Natural killer cell (primary cell): ENCODE measurements around the gene ZSCAN4. TPM values are rescaled to one million over a fixed set of nuclear protein-coding genes. Genes with fewer than 3 reads are reported as not detected.

ENCODE experiments used
- ATAC-seq, 3 donors: fragments of 150-1000 bp in 2 of 3; fragments of 200-7000 bp in 1 of 3; cut with Tn5 transposase; 1 replicate in 1 of 3; 2 replicates in 2 of 3; pipeline ENCODE4 v1.10.0; 2021; ENCODE audit warnings: mild to moderate bottlenecking in 2 of 3, moderate library complexity in 2 of 3
- DNase-seq, 2 donors: peaks; one replicate each; pipeline versions ENCODE4 v3.0.0 to v3.0.0-alpha.2; 2013 to 2021; ENCODE audit warnings: mixed read lengths in 1 of 2
- H3K27ac ChIP-seq: one replicate; pipeline ENCODE4 v1.5.1; 2013; ENCODE audit warnings: mild to moderate bottlenecking, low read length
- H3K27me3 ChIP-seq: one replicate; pipeline ENCODE4 v1.6.1; 2013; ENCODE audit warnings: low read length; ENCODE audit not compliant: control insufficient read depth, insufficient read depth
- H3K36me3 ChIP-seq: one replicate; pipeline ENCODE4 v1.6.1; 2013; ENCODE audit warnings: low read length; ENCODE audit not compliant: control insufficient read depth, insufficient read depth
- H3K4me1 ChIP-seq: one replicate; pipeline ENCODE4 v1.6.1; 2013; ENCODE audit warnings: low read length; ENCODE audit not compliant: control insufficient read depth, insufficient read depth
- H3K4me3 ChIP-seq: one replicate; pipeline ENCODE4 v1.5.1; 2013; ENCODE audit warnings: low read length
- H3K9me3 ChIP-seq: one replicate; pipeline ENCODE4 v1.6.1; 2013; ENCODE audit warnings: low read length; ENCODE audit not compliant: control insufficient read depth, insufficient read depth
- H3K27ac Mint-ChIP-seq, 2 donors: one replicate each; pipeline ENCODE4 v1.8.0; 2022; ENCODE audit warnings: mild to moderate bottlenecking in 2 of 2, mixed read lengths in 2 of 2, moderate library complexity in 1 of 2
- H3K27me3 Mint-ChIP-seq, 2 donors: one replicate each; pipeline ENCODE4 v1.8.0; 2022; ENCODE audit warnings: low read depth in 2 of 2, mixed read lengths in 2 of 2
- H3K36me3 Mint-ChIP-seq: one replicate; pipeline ENCODE4 v1.8.0; 2022; ENCODE audit warnings: mixed read lengths
- H3K4me1 Mint-ChIP-seq, 2 donors: one replicate each; pipeline ENCODE4 v1.8.0; 2022; ENCODE audit warnings: mixed read lengths in 2 of 2
- H3K4me3 Mint-ChIP-seq: one replicate; pipeline ENCODE4 v1.8.0; 2022; ENCODE audit warnings: mild to moderate bottlenecking, moderate library complexity, mixed read lengths
- H3K9me3 Mint-ChIP-seq, 2 donors: one replicate each; pipeline ENCODE4 v1.8.0; 2022; ENCODE audit warnings: mixed read lengths in 2 of 2
- WGBS: methylation state at CpG from one replicate; pipeline ENCODE4 v1.1.7; 2013; ENCODE audit warnings: missing lambda C conversion rate; ENCODE audit not compliant: insufficient coverage; 5-methylcytosine and 5-hydroxymethylcytosine counted together
- intact Hi-C: fragments of 100-400 bp; cut with micrococcal nuclease; formaldehyde crosslinking; loops from one replicate; pipeline ENCODE4 v1.14.2; 2022
- total RNA-seq, 4 donors: library from RNA; stranded (reverse); fragments of 120-200 nt in 1 of 4; gene quantifications; one replicate each; pipeline versions ENCODE4 v1.2.3 to v1.2.4, GENCODE V29; 2013 to 2022
- TF ChIP-seq, protein P1 (sequence below): fragments of 200-600 bp; IDR thresholded peaks from one replicate; pipeline ENCODE4 v1.8.0; 2022; ENCODE audit warnings: antibody characterized with exemption

ZSCAN4 gene
- total RNA-seq, 3 donors from 2014 or later (not counting 1 experiment from before 2014, with no cell fraction given): not detected

- 99% methylated on average over 10 of the region's 10 CpGs for WGBS
- H3K9me3 Mint-ChIP-seq: peaks cover 8 to 12% of the 10 kb centered on the region in 2 donors
Observed at GRCh38 chr19:57720878-57721277, 52.1 kb downstream of the ZSCAN4 start.

More at GRCh38 chr19:57720878-57721277, 52.1 kb downstream of the ZSCAN4 start:
- H3K9me3 ChIP-seq: peaks cover 64% of the 10 kb centered on the region
- intact Hi-C loops: no loop called here
- peaks cover 34% of the 10 kb centered on the region for H3K36me3 ChIP-seq
- DNase-seq (no peak), ATAC-seq (no peak)
- Mint-ChIP-seq H3K27me3 (no peaks in the 10 kb centered on the region), H3K27ac (no peak overlapping the region), H3K4me1 (peaks cover 5 to 16% of the 10 kb centered on the region in 2 donors), H3K36me3 (peaks cover 75% of the 10 kb centered on the region), H3K4me3 (no peak overlapping the region)
- H3K27me3 ChIP-seq: no peaks in the 10 kb centered on the region
- H3K4me1 ChIP-seq: no peaks in the 10 kb centered on the region
- H3K27ac ChIP-seq: no peak overlapping the region
- TF ChIP-seq, protein P1, sequence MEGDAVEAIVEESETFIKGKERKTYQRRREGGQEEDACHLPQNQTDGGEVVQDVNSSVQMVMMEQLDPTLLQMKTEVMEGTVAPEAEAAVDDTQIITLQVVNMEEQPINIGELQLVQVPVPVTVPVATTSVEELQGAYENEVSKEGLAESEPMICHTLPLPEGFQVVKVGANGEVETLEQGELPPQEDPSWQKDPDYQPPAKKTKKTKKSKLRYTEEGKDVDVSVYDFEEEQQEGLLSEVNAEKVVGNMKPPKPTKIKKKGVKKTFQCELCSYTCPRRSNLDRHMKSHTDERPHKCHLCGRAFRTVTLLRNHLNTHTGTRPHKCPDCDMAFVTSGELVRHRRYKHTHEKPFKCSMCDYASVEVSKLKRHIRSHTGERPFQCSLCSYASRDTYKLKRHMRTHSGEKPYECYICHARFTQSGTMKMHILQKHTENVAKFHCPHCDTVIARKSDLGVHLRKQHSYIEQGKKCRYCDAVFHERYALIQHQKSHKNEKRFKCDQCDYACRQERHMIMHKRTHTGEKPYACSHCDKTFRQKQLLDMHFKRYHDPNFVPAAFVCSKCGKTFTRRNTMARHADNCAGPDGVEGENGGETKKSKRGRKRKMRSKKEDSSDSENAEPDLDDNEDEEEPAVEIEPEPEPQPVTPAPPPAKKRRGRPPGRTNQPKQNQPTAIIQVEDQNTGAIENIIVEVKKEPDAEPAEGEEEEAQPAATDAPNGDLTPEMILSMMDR: no peak
- no peak overlapping the region for H3K4me3 ChIP-seq

Other genes starting within 250 kb of the ZSCAN4 start
- 1 to 10 TPM; 7.0 to 9.8 (median 7.8) TPM for gene ZNF749, start 233.6 kb upstream of the ZSCAN4 start, total RNA-seq
- gene VN1R1, start 211.8 kb upstream of the ZSCAN4 start, total RNA-seq: under 1 TPM in 1 of 3 donors, not detected in 2; 0.40 TPM
- 1 to 10 TPM; 1.3 to 3.5 (median 1.4) TPM for gene ZNF772, start 191.4 kb upstream of the ZSCAN4 start, total RNA-seq
- gene ZNF419, start 181.2 kb upstream of the ZSCAN4 start, total RNA-seq: 10 to 100 TPM in 1 of 3 donors, 1 to 10 TPM in 2; 5.9 to 11.3 (median 8.5) TPM
- 10 to 100 TPM in 2 of 3 donors, 1 to 10 TPM in 1; 4.3 to 10.2 (median 10.2) TPM for gene ZNF773, start 169.0 kb upstream of the ZSCAN4 start, total RNA-seq
- gene ZNF549, start 141.6 kb upstream of the ZSCAN4 start, total RNA-seq: 10 to 100 TPM in 1 of 3 donors, 1 to 10 TPM in 2; 7.1 to 12.1 (median 8.6) TPM
- gene ZNF550, start 109.1 kb upstream of the ZSCAN4 start, total RNA-seq: 10 to 100 TPM; 11.2 to 12.5 (median 12.1) TPM
- 1 to 10 TPM; 1.7 to 5.3 (median 3.3) TPM for gene ZNF416, start 90.0 kb upstream of the ZSCAN4 start, total RNA-seq
- gene ZIK1, start 84.8 kb upstream of the ZSCAN4 start, total RNA-seq: 1 to 10 TPM; 2.7 to 8.2 (median 6.5) TPM
- 1 to 10 TPM; 5.1 to 8.0 (median 5.6) TPM for gene ZNF530, start 69.0 kb upstream of the ZSCAN4 start, total RNA-seq
- gene ZNF134, start 54.7 kb upstream of the ZSCAN4 start, total RNA-seq: 10 to 100 TPM; 18.5 to 22.0 (median 20.5) TPM
- 10 to 100 TPM; 33.7 to 47.0 (median 36.9) TPM for gene ZNF211, start 35.8 kb upstream of the ZSCAN4 start, total RNA-seq
- gene ZNF551, start 13.0 kb downstream of the ZSCAN4 start, total RNA-seq: 10 to 100 TPM in 1 of 3 donors, 1 to 10 TPM in 2; 5.6 to 12.9 (median 7.9) TPM
- gene ZNF154, start 40.3 kb downstream of the ZSCAN4 start, total RNA-seq: 10 to 100 TPM in 1 of 3 donors, 1 to 10 TPM in 2; 4.2 to 21.6 (median 9.5) TPM
- 10 to 100 TPM; 11.1 to 12.9 (median 11.9) TPM for gene ZNF671, start 58.7 kb downstream of the ZSCAN4 start, total RNA-seq
- 10 to 100 TPM; 10.5 to 19.2 (median 18.7) TPM for gene ZNF776, start 77.9 kb downstream of the ZSCAN4 start, total RNA-seq
- gene ZNF586, start 100.7 kb downstream of the ZSCAN4 start, total RNA-seq: 10 to 100 TPM; 24.0 to 33.3 (median 28.2) TPM
- gene ZNF552, start 146.0 kb downstream of the ZSCAN4 start, total RNA-seq: 10 to 100 TPM; 13.0 to 14.5 (median 14.3) TPM
- 10 to 100 TPM; 23.4 to 25.7 (median 23.9) TPM for gene ZNF587B, start 161.4 kb downstream of the ZSCAN4 start, total RNA-seq
- gene ZNF587, start 180.9 kb downstream of the ZSCAN4 start, total RNA-seq: 10 to 100 TPM; 54.9 to 58.9 (median 55.1) TPM
- gene ZNF814, start 220.1 kb downstream of the ZSCAN4 start, total RNA-seq: 10 to 100 TPM; 25.2 to 51.2 (median 38.3) TPM
- 10 to 100 TPM; 32.1 to 46.7 (median 36.4) TPM for gene ZNF417, start 247.7 kb downstream of the ZSCAN4 start, total RNA-seq